GM18511 (cell line): ENCODE measurements around the gene PLPPR1.

Experiments
- ATAC-seq: cut with Tn5 transposase; IDR thresholded peaks from one replicate; pipeline ENCODE4 v1.9.1; 2021; ENCODE audit warnings: mild to moderate bottlenecking, moderate library complexity; ENCODE audit not compliant: unreplicated experiment

Gene PLPPR1

GRCh38 chr9:101200852-101201251, 172.3 kb downstream of the PLPPR1 start:
- ATAC-seq, result no peak

- ATAC-seq, result no peak
Measured at GRCh38 chr9:101201630-101202029, 173.1 kb downstream of the PLPPR1 start.

- no peak for ATAC-seq
Measured at GRCh38 chr9:101209670-101210069, 181.1 kb downstream of the PLPPR1 start.

- no peak for ATAC-seq
Measured at GRCh38 chr9:101212661-101213060, 184.1 kb downstream of the PLPPR1 start.

GRCh38 chr9:101219030-101219429, 190.5 kb downstream of the PLPPR1 start:
- no peak for ATAC-seq

- no peak for ATAC-seq
Measured at GRCh38 chr9:101220341-101220740, 191.8 kb downstream of the PLPPR1 start.

- ATAC-seq, result no peak
Measured at GRCh38 chr9:101225271-101225670, 196.7 kb downstream of the PLPPR1 start.

- no peak for ATAC-seq
Measured at GRCh38 chr9:101226161-101226560, 197.6 kb downstream of the PLPPR1 start.

- ATAC-seq, result no peak
Measured at GRCh38 chr9:101226803-101227202, 198.3 kb downstream of the PLPPR1 start.

- no peak for ATAC-seq
Measured at GRCh38 chr9:101229606-101230005, 201.1 kb downstream of the PLPPR1 start.

GRCh38 chr9:101232405-101232977, 204.0 kb downstream of the PLPPR1 start:
- no peak for ATAC-seq

- no peak for ATAC-seq
Measured at GRCh38 chr9:101235105-101235866, 206.8 kb downstream of the PLPPR1 start.

- ATAC-seq, result no peak
Measured at GRCh38 chr9:101242651-101243050, 214.1 kb downstream of the PLPPR1 start.

- no peak for ATAC-seq
Measured at GRCh38 chr9:101246691-101247090, 218.2 kb downstream of the PLPPR1 start.

GRCh38 chr9:101247297-101247696, 218.8 kb downstream of the PLPPR1 start:
- no peak for ATAC-seq

- ATAC-seq, result no peak
Measured at GRCh38 chr9:101254733-101255433, 226.4 kb downstream of the PLPPR1 start.

GRCh38 chr9:101264727-101265126, 236.2 kb downstream of the PLPPR1 start:
- no peak for ATAC-seq

GRCh38 chr9:101265261-101265660, 236.7 kb downstream of the PLPPR1 start:
- ATAC-seq, result no peak

- no peak for ATAC-seq
Measured at GRCh38 chr9:101268426-101268825, 239.9 kb downstream of the PLPPR1 start.

GRCh38 chr9:101269591-101270283, 241.2 kb downstream of the PLPPR1 start:
- ATAC-seq, result no peak

- no peak for ATAC-seq
Measured at GRCh38 chr9:101270302-101270701, 241.8 kb downstream of the PLPPR1 start.
